GM06990 (cell line): ENCODE data around the gene GAL3ST3.
"Not testable (repeated sequence)": the region's sequence is repeated elsewhere in the genome, so short reads cannot be mapped to it uniquely, and the experiment has no call there.

Experiments used
- DNase-seq: peaks from one replicate; pipeline ENCODE4 v3.0.0-alpha.2; 2011; ENCODE audit not compliant: insufficient read length; ENCODE audit errors: extremely low read depth
- H3K27me3 ChIP-seq: replicated peaks from 2 replicates; pipeline ENCODE4 v1.6.0; 2011; ENCODE audit warnings: low read length; ENCODE audit not compliant: control insufficient read depth, insufficient read depth
- H3K36me3 ChIP-seq: 2 replicates; pipeline ENCODE4 v1.5.1; 2011; ENCODE audit warnings: low read length; ENCODE audit not compliant: control insufficient read depth, insufficient read depth
- H3K4me3 ChIP-seq: replicated peaks from 2 replicates; pipeline ENCODE4 v1.5.1; 2011; ENCODE audit warnings: low read depth, mild to moderate bottlenecking, control low read depth, low read length
- TF ChIP-seq, protein P1 (sequence below): IDR thresholded peaks from 2 replicates; pipeline ENCODE4 v1.5.1; 2011; ENCODE audit warnings: low read length, control low read depth, mild to moderate bottlenecking, inconsistent platforms; ENCODE audit not compliant: insufficient read depth, poor library complexity, severe bottlenecking

GAL3ST3 gene

DNA sequence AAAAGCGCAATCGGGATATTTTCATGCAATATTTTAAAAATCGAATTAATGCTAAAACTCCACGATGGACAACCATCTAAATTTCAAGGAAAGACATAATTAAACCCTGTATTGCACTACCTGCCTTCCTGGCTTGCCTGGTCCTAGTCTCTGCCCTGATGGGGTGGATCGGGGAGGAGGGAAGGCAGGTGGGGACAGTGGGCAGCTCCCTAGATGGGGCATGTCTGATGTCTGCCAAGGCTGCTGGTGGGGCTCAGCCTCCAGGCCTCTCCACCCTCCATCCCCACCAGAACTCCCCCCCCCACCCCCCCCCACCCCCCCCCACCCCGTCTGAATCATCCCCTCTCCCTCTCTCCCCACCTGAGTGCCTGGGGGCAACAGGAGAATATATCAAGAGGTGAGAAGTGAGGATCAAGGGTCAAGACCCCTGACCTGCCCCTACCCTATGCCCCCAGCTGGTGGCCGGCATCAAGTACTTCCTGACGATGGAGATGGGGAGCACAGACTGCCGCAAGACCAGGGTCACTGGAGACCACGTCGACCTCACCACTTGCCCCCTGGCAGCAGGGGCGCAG is 36.5 kb downstream of the GAL3ST3 start:
- TF ChIP-seq, protein P1, sequence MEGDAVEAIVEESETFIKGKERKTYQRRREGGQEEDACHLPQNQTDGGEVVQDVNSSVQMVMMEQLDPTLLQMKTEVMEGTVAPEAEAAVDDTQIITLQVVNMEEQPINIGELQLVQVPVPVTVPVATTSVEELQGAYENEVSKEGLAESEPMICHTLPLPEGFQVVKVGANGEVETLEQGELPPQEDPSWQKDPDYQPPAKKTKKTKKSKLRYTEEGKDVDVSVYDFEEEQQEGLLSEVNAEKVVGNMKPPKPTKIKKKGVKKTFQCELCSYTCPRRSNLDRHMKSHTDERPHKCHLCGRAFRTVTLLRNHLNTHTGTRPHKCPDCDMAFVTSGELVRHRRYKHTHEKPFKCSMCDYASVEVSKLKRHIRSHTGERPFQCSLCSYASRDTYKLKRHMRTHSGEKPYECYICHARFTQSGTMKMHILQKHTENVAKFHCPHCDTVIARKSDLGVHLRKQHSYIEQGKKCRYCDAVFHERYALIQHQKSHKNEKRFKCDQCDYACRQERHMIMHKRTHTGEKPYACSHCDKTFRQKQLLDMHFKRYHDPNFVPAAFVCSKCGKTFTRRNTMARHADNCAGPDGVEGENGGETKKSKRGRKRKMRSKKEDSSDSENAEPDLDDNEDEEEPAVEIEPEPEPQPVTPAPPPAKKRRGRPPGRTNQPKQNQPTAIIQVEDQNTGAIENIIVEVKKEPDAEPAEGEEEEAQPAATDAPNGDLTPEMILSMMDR, result no peak
- H3K4me3 ChIP-seq, result no peak overlapping the region

DNA sequence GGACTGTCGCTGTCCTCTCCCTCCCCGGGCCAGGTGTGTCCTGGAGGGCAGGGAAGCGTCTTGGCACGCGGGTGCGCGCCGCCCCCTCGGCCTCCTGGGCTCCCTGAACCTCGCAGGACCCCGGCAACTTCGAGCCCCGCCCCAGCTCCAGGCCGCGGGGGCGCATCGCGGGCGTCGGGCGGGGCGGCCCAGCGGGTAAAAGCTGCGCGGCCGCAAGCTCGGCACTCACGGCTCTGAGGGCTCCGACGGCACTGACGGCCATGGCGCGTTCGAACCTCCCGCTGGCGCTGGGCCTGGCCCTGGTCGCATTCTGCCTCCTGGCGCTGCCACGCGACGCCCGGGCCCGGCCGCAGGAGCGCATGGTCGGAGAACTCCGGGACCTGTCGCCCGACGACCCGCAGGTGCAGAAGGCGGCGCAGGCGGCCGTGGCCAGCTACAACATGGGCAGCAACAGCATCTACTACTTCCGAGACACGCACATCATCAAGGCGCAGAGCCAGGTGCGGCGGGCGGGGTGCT is 37.1 kb downstream of the GAL3ST3 start, which contains the start of gene CST6:
TSS of gene CST6 (plus strand) at position 224 of the 519 bp plus-strand sequence. CDS start at position 261, 37 bp downstream.
- Histone ChIP-seq H3K36me3 (no peaks in the 10 kb centered on the region), H3K4me3 (no peak within 1 kb of the TSS), H3K27me3 (no peaks in the 10 kb centered on the region; the same call in 1 of the 2 replicates)
- no peak for DNase-seq
- TF ChIP-seq, protein P1, result no peak

More for the DNA sequence above, 36.5 kb downstream of the GAL3ST3 start:
- no peaks in the 10 kb centered on the region for H3K36me3 ChIP-seq
- no peak for DNase-seq
- no peaks in the 10 kb centered on the region; the same call in 1 of the 2 replicates for H3K27me3 ChIP-seq

DNA sequence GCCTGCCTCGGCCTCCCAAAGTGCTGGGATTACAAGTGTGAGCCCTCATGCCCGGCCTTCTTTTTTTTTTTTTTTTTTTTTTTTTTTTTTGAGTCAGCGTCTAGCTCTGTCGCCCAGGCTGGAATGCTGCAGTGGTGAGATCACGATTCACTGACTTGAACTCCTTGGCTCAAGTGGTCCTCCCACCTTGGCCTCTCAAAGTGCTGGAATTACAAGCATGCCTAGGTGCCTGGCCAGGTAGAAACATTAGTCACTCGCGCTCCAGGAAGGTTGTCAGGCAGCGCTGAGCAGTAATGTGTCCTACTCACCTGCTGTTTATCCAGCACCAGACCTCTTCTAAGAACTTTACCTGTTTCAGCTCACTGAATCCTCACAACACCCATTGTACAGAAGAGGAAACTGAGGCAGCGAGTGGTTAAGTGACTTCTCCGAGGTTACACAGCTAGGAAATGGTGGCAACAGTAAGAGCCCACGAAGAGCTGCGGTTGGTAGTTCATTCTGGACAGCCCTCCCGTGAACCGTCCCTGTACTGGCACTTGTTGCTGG is 37.6 kb downstream of the GAL3ST3 start:
- Histone ChIP-seq H3K36me3 (no peaks in the 10 kb centered on the region), H3K4me3 (no peak overlapping the region), H3K27me3 (no peaks in the 10 kb centered on the region; the same call in 1 of the 2 replicates)
- TF ChIP-seq, protein P1, result no peak
- no peak for DNase-seq

- H3K27me3 ChIP-seq, H3K36me3 ChIP-seq, H3K4me3 ChIP-seq, DNase-seq: not testable (repeated sequence)
Observed at GRCh38 chr11:66010036-66010435, 38.9 kb downstream of the GAL3ST3 start.

DNA sequence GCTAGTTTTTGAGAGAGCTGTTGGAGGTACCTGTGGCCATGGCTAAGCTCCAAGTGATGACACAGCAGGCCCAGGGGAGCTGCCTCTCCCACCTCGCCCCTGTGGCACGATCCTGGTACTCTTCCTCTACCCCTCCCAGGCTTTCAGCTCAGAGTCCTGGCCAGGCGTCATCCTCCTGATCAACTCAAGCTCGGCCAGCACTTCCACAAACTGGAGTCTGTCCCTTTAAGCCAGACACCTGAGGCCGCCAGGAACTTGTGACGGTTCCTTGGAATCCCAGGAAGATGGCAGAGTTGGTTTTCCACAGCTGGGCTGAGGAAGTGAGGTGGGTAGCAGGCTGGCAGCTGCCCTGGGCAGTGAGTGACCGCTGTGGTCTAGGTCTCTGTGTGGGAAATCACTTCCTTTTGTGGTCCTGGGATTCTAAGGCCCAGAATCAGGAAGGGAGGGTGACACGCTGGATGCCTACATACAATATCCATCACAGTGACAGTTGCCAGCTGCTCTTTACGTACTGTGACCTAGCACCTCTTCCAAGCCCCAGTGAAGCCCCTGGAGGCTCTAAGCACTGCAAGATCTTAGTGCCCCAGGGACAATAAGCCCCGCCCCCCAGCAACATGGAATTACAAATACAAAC is 40.4 kb downstream of the GAL3ST3 start:
- no peak for DNase-seq
- peaks cover 7% of the 10 kb centered on the region for H3K36me3 ChIP-seq
- no peak overlapping the region for H3K4me3 ChIP-seq
- no peaks in the 10 kb centered on the region; the same call in 1 of the 2 replicates for H3K27me3 ChIP-seq
- TF ChIP-seq, protein P1, result no peak

DNA sequence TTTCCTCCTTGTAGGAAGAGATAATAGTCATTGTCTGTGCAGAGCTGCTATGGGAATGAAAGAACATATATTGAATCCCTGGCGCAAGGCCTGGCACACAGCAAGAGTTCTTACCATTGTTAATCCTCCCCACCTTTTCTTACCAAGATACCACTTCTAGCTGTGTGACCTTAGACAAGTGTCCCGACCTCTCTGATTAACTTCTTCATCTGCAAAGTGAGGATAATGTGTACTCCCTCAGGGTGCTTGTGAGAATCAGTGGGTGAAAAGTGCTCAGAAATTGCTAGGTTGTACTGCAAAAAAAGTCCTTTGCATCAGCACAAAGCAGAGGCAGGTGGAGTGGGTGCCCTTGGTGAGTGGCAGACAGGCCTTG is 40.9 kb downstream of the GAL3ST3 start:
- Histone ChIP-seq H3K4me3 (no peak overlapping the region), H3K36me3 (peaks cover 7% of the 10 kb centered on the region), H3K27me3 (no peaks in the 10 kb centered on the region; the same call in 1 of the 2 replicates)
- TF ChIP-seq, protein P1, result no peak
- no peak for DNase-seq
